HCT116 (cell line): ENCODE results near the gene MPI. TPM values are rescaled to one million over a fixed set of nuclear protein-coding genes. Genes with fewer than 3 reads are reported as not detected.
A peak's percentile ranks its signal among the peaks of the same experiment; 100 is the strongest.

Experiments
- ATAC-seq: fragments of 200-7000 bp; cut with Tn5 transposase; 2 replicates; pipeline ENCODE4 v1.9.1; 2020; ENCODE audit warnings: mild to moderate bottlenecking, moderate library complexity
- BruUV-seq: library from RNA; stranded (reverse); fragments of 400-500 nt; replicated peaks from 2 replicates; lab custom pipeline; 2021; lab: Mats Ljungman, UMichigan
- CTCF ChIA-PET: fragments of 300-600 bp; sonication (Branson Sonifier 250); formaldehyde crosslinking; loops from one replicate; lab custom pipeline; 2021; ENCODE audit warnings: antibody characterized with exemption; lab: Charles Lee
- POLR2A ChIA-PET: fragments of 300-600, 350-600 bp; sonication (Branson Sonifier 250); formaldehyde crosslinking; loops from one replicate; lab custom pipeline; 2021; ENCODE audit warnings: antibody characterized with exemption; lab: Charles Lee
- RAD21 ChIA-PET, 2 experiments: fragments of 300-600 bp; sonication (Branson Sonifier 250); formaldehyde crosslinking; loops; one replicate each; lab custom pipeline; 2023; ENCODE audit warnings: low total read pairs in 2 of 2; ENCODE audit not compliant: uncharacterized antibody in 2 of 2, unreplicated experiment in 2 of 2, low non-redundant PET in 1 of 2; lab: Charles Lee
- DNase-seq: peaks from one replicate; pipeline ENCODE4 v3.0.0-alpha.2; 2010; ENCODE audit warnings: low read depth, low spot score
- H2AFZ ChIP-seq: fragments of 200-600 bp; shearing (Covaris generic), sonication (generic); 2 replicates; pipeline ENCODE4 v1.6.1; 2017; ENCODE audit warnings: low read depth, mixed run types, mixed read lengths, antibody characterized with exemption, low read length; ENCODE audit not compliant: poor library complexity, severe bottlenecking
- H3K27ac ChIP-seq: 2 replicates; pipeline ENCODE4 v1.5.1; 2012; ENCODE audit warnings: low read depth, low read length
- H3K27me3 ChIP-seq: fragments of 200-600 bp; sonication (generic); 2 replicates; pipeline ENCODE4 v1.6.1; 2016; ENCODE audit warnings: mixed run types, low read length, mixed read lengths; ENCODE audit not compliant: insufficient read depth
- H3K36me3 ChIP-seq, 2 experiments: fragments of 200-500 bp in 1 of 2; fragments of 200-600 bp in 1 of 2; sonication (Bioruptor generic) in 1 of 2; sonication (generic) in 1 of 2; 2 replicates each; pipeline versions ENCODE4 v1.5.1 to v1.6.1; 2014 to 2016; ENCODE audit warnings: low read length in 2 of 2, inconsistent platforms in 1 of 2, mixed read lengths in 1 of 2, mixed run types in 1 of 2; ENCODE audit not compliant: insufficient read depth in 2 of 2, control insufficient read depth in 1 of 2
- H3K4me1 ChIP-seq, 2 experiments: fragments of 200-600 bp in 1 of 2; sonication (generic) in 1 of 2; 2 replicates each; pipeline versions ENCODE4 v1.5.1 to v1.6.1; 2012 to 2017; ENCODE audit warnings: low read length in 2 of 2, inconsistent platforms in 1 of 2, mild to moderate bottlenecking in 1 of 2, mixed read lengths in 1 of 2, mixed run types in 1 of 2, moderate library complexity in 1 of 2; ENCODE audit not compliant: insufficient read depth in 2 of 2, control insufficient read depth in 1 of 2
- H3K4me2 ChIP-seq: fragments of 200-600 bp; sonication (generic); 2 replicates; pipeline ENCODE4 v1.6.1; 2017; ENCODE audit warnings: mixed run types, low read length, mixed read lengths
- H3K4me3 ChIP-seq, 2 experiments: fragments of 200-600 bp in 1 of 2; sonication (generic) in 1 of 2; replicated peaks in 1 of 2; 2 replicates each; pipeline ENCODE4 v1.5.1; 2011 to 2016; ENCODE audit warnings: low read length in 2 of 2, control low read depth in 1 of 2, low read depth in 1 of 2, mild to moderate bottlenecking in 1 of 2, mixed read lengths in 1 of 2, mixed run types in 1 of 2
- H3K79me2 ChIP-seq: fragments of 200-600 bp; sonication (generic); 2 replicates; pipeline ENCODE4 v1.6.1; 2017; ENCODE audit warnings: mild to moderate bottlenecking, mixed run types, low read length, moderate library complexity, mixed read lengths; ENCODE audit not compliant: insufficient read depth
- H3K9ac ChIP-seq: fragments of 200-600 bp; sonication (generic); 2 replicates; pipeline ENCODE4 v1.6.1; 2016; ENCODE audit warnings: low read length, mixed read lengths
- H3K9me2 ChIP-seq: fragments of 200-600 bp; sonication (generic), shearing (Covaris generic); 2 replicates; pipeline ENCODE4 v1.6.1; 2017; ENCODE audit warnings: mixed run types, mild to moderate bottlenecking, moderate library complexity; ENCODE audit not compliant: insufficient read depth
- H3K9me3 ChIP-seq, 2 experiments: fragments of 200-500 bp in 1 of 2; fragments of 200-600 bp in 1 of 2; sonication (Bioruptor generic) in 1 of 2; sonication (generic) in 1 of 2; 2 replicates each; pipeline ENCODE4 v1.6.1; 2014 to 2017; ENCODE audit warnings: low read length in 2 of 2, mixed read lengths in 2 of 2, inconsistent platforms in 1 of 2, low read depth in 1 of 2, mild to moderate bottlenecking in 1 of 2, mixed run types in 1 of 2, moderate library complexity in 1 of 2; ENCODE audit not compliant: control insufficient read depth in 1 of 2, insufficient read depth in 1 of 2
- H4K20me1 ChIP-seq: fragments of 200-600 bp; sonication (generic), shearing (Covaris generic); 2 replicates; pipeline ENCODE4 v1.6.1; 2017; ENCODE audit warnings: mixed run types, mild to moderate bottlenecking, moderate library complexity; ENCODE audit not compliant: insufficient read depth
- EZH2 ChIP-seq: fragments of 200-600 bp; sonication (generic); IDR thresholded peaks from 2 replicates; pipeline ENCODE4 v1.6.1; 2017; ENCODE audit warnings: antibody characterized with exemption, mixed run types
- FOSL1 ChIP-seq: IDR thresholded peaks from 2 replicates; pipeline ENCODE4 v1.6.1; 2012; ENCODE audit warnings: low read depth
- POLR2AphosphoS5 ChIP-seq: IDR thresholded peaks from 2 replicates; pipeline ENCODE4 v1.6.1; 2011; ENCODE audit warnings: mild to moderate bottlenecking, low read depth, low read length, moderate library complexity
- SIN3A ChIP-seq: IDR thresholded peaks from 2 replicates; pipeline ENCODE4 v1.6.1; 2012; ENCODE audit warnings: low read depth
- SRF ChIP-seq: IDR thresholded peaks from 2 replicates; pipeline ENCODE4 v1.6.1; 2012; ENCODE audit warnings: low read depth
- TCF7L2 ChIP-seq: IDR thresholded peaks from 2 replicates; pipeline ENCODE4 v1.7.0; 2011; ENCODE audit warnings: borderline replicate concordance, inconsistent platforms; ENCODE audit not compliant: insufficient read depth, insufficient read length; ENCODE audit errors: extremely low read depth
- YY1 ChIP-seq: IDR thresholded peaks from 2 replicates; pipeline ENCODE4 v1.6.1; 2011; ENCODE audit warnings: low read length, low read depth, moderate library complexity, mild to moderate bottlenecking; ENCODE audit not compliant: insufficient replicate concordance; ENCODE audit errors: extremely low read depth
- ZFX ChIP-seq: fragments of 450-650 bp; IDR thresholded peaks from 2 replicates; pipeline ENCODE4 v1.6.1; 2017
- intact Hi-C: fragments of 100-400 bp; cut with micrococcal nuclease; formaldehyde crosslinking; loops from 2 replicates; pipeline ENCODE4 v1.10.0; 2022
- total RNA-seq: library from RNA; stranded (reverse); gene quantifications from one replicate; pipeline ENCODE4 v1.2.1, GENCODE V29; 2021; ENCODE audit not compliant: unreplicated experiment
- TF ChIP-seq, protein P1 (sequence below): IDR thresholded peaks from 2 replicates; pipeline ENCODE4 v1.6.1; 2012
- TF ChIP-seq, protein P2 (sequence below): IDR thresholded peaks from 2 replicates; pipeline ENCODE4 v1.6.1; 2011; ENCODE audit warnings: mild to moderate bottlenecking, low read length, moderate library complexity; ENCODE audit not compliant: insufficient replicate concordance; ENCODE audit errors: extremely low read depth

Gene MPI
- total RNA-seq, 1 experiment from 2014 or later, result 49.7 TPM

DNA sequence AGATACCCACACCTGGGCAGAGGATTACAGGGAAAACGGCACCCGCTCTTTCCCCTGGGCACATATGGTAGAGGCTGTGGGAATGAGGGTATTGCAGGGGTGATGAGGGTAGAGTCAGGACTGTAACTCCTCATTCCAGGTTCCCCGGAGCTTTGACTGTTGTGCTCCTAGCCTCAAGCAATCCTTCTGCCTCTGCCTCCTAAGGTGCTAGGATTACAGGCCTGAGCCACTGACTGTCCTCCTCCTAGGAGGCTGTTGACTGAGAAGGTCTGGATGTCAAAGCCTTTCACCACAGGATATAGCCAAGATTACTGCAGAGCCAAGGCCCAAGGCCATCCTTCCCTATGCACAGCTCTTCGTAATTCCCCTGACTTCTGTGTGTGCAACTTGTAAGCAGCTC lies 1.1 kb upstream of the MPI start:
- Histone ChIP-seq H3K9me3 (no peaks in the 10 kb centered on the region), H3K4me2 (peak overlapping the region; percentile 86), H3K4me3 (peak overlapping the region in 1 of 2 experiments; percentile 79; a peak in 2 of 4 replicates), H3K79me2 (peaks cover 16% of the 10 kb centered on the region; the same call in 1 of the 2 replicates), H2AFZ (no peak overlapping the region), H3K27me3 (no peaks in the 10 kb centered on the region), H4K20me1 (no peaks in the 10 kb centered on the region), H3K27ac (no peak overlapping the region), H3K36me3 (peaks cover 5 to 22% of the 10 kb centered on the region in 2 experiments; a peak in 2 of 4 replicates), H3K4me1 (peaks cover 16 to 58% of the 10 kb centered on the region in 2 experiments), H3K9me2 (no peaks in the 10 kb centered on the region), H3K9ac (0 out of 2 replicates have a peak overlapping the region, but pooled peaks have one; percentile 88)
- ChIA-PET POLR2A (no interaction called here), RAD21 (no interaction called here), CTCF (no interaction called here)
- TF ChIP-seq YY1, result no peak
- TF ChIP-seq EZH2, result no peak
- TF ChIP-seq, protein P1, sequence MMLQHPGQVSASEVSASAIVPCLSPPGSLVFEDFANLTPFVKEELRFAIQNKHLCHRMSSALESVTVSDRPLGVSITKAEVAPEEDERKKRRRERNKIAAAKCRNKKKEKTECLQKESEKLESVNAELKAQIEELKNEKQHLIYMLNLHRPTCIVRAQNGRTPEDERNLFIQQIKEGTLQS, result no peak
- TF ChIP-seq TCF7L2, result no peak
- TF ChIP-seq FOSL1, result no peak
- TF ChIP-seq SRF, result no peak
- TF ChIP-seq ZFX, result no peak
- TF ChIP-seq, protein P2, sequence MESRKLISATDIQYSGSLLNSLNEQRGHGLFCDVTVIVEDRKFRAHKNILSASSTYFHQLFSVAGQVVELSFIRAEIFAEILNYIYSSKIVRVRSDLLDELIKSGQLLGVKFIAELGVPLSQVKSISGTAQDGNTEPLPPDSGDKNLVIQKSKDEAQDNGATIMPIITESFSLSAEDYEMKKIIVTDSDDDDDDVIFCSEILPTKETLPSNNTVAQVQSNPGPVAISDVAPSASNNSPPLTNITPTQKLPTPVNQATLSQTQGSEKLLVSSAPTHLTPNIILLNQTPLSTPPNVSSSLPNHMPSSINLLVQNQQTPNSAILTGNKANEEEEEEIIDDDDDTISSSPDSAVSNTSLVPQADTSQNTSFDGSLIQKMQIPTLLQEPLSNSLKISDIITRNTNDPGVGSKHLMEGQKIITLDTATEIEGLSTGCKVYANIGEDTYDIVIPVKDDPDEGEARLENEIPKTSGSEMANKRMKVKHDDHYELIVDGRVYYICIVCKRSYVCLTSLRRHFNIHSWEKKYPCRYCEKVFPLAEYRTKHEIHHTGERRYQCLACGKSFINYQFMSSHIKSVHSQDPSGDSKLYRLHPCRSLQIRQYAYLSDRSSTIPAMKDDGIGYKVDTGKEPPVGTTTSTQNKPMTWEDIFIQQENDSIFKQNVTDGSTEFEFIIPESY, result no peak
- TF ChIP-seq POLR2AphosphoS5, result no peak
- TF ChIP-seq SIN3A, result no peak
- intact Hi-C loops, result no loop called here
- ATAC-seq (no peak), DNase-seq (no peak)
- no TSS peak for BruUV-seq
